Measurements from ENCODE around the gene LMO7. TPM values are rescaled to one million over a fixed set of nuclear protein-coding genes. Genes with fewer than 3 reads are reported as not detected.

LMO7 gene
- total and polyA plus RNA-seq, 2 of the 8 experiments (the other 6 are each of a cell fraction or from before 2014, with no cell fraction given), result 8.1 to 28.3 TPM

DNA sequence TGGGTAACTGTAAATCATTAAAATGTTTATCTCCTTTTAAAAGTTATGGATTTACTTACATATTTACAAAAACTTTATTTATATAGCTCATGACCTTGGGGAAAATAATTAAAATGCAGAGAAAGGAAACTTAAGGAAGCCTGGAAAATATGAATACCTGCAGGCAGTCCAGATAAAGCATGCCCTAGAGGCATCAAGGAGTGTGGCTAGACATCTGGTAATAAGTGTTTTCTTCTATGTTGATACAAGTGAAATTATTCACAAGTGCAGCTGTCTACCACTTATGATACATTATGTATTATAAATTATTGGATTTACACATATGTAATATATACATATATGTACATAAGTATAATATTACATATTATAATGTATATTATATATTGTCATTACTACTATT lies 207.9 kb downstream of the LMO7 start (continued):
- TF ChIP-seq, protein P1, sequence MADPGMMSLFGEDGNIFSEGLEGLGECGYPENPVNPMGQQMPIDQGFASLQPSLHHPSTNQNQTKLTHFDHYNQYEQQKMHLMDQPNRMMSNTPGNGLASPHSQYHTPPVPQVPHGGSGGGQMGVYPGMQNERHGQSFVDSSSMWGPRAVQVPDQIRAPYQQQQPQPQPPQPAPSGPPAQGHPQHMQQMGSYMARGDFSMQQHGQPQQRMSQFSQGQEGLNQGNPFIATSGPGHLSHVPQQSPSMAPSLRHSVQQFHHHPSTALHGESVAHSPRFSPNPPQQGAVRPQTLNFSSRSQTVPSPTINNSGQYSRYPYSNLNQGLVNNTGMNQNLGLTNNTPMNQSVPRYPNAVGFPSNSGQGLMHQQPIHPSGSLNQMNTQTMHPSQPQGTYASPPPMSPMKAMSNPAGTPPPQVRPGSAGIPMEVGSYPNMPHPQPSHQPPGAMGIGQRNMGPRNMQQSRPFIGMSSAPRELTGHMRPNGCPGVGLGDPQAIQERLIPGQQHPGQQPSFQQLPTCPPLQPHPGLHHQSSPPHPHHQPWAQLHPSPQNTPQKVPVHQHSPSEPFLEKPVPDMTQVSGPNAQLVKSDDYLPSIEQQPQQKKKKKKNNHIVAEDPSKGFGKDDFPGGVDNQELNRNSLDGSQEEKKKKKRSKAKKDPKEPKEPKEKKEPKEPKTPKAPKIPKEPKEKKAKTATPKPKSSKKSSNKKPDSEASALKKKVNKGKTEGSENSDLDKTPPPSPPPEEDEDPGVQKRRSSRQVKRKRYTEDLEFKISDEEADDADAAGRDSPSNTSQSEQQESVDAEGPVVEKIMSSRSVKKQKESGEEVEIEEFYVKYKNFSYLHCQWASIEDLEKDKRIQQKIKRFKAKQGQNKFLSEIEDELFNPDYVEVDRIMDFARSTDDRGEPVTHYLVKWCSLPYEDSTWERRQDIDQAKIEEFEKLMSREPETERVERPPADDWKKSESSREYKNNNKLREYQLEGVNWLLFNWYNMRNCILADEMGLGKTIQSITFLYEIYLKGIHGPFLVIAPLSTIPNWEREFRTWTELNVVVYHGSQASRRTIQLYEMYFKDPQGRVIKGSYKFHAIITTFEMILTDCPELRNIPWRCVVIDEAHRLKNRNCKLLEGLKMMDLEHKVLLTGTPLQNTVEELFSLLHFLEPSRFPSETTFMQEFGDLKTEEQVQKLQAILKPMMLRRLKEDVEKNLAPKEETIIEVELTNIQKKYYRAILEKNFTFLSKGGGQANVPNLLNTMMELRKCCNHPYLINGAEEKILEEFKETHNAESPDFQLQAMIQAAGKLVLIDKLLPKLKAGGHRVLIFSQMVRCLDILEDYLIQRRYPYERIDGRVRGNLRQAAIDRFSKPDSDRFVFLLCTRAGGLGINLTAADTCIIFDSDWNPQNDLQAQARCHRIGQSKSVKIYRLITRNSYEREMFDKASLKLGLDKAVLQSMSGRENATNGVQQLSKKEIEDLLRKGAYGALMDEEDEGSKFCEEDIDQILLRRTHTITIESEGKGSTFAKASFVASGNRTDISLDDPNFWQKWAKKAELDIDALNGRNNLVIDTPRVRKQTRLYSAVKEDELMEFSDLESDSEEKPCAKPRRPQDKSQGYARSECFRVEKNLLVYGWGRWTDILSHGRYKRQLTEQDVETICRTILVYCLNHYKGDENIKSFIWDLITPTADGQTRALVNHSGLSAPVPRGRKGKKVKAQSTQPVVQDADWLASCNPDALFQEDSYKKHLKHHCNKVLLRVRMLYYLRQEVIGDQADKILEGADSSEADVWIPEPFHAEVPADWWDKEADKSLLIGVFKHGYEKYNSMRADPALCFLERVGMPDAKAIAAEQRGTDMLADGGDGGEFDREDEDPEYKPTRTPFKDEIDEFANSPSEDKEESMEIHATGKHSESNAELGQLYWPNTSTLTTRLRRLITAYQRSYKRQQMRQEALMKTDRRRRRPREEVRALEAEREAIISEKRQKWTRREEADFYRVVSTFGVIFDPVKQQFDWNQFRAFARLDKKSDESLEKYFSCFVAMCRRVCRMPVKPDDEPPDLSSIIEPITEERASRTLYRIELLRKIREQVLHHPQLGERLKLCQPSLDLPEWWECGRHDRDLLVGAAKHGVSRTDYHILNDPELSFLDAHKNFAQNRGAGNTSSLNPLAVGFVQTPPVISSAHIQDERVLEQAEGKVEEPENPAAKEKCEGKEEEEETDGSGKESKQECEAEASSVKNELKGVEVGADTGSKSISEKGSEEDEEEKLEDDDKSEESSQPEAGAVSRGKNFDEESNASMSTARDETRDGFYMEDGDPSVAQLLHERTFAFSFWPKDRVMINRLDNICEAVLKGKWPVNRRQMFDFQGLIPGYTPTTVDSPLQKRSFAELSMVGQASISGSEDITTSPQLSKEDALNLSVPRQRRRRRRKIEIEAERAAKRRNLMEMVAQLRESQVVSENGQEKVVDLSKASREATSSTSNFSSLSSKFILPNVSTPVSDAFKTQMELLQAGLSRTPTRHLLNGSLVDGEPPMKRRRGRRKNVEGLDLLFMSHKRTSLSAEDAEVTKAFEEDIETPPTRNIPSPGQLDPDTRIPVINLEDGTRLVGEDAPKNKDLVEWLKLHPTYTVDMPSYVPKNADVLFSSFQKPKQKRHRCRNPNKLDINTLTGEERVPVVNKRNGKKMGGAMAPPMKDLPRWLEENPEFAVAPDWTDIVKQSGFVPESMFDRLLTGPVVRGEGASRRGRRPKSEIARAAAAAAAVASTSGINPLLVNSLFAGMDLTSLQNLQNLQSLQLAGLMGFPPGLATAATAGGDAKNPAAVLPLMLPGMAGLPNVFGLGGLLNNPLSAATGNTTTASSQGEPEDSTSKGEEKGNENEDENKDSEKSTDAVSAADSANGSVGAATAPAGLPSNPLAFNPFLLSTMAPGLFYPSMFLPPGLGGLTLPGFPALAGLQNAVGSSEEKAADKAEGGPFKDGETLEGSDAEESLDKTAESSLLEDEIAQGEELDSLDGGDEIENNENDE (IDR thresholded peaks at IDR 0.05; ENCODE audit: insufficient replicate concordance, low read length), result no peak
- no peak for TF ChIP-seq JUN (IDR thresholded peaks at IDR 0.05; ENCODE audit: low read depth, low read length)
- TF ChIP-seq GTF2F1 (IDR thresholded peaks at IDR 0.05; ENCODE audit: borderline replicate concordance, low read depth, low read length), result no peak
- no peak for TF ChIP-seq KDM1A (IDR thresholded peaks at IDR 0.05; ENCODE audit: borderline replicate concordance, low read length)
- TF ChIP-seq SP1 (IDR thresholded peaks at IDR 0.05; ENCODE audit: low read depth, low read length), result no peak
- TF ChIP-seq RFX5 (IDR thresholded peaks at IDR 0.05; ENCODE audit: borderline replicate concordance, low read depth, low read length), result no peak
- TF ChIP-seq SUZ12 (IDR thresholded peaks at IDR 0.05; ENCODE audit: low read length), result no peak
- TF ChIP-seq SP4 (IDR thresholded peaks at IDR 0.05; ENCODE audit: low read length), result no peak
- TF ChIP-seq POU5F1 (IDR thresholded peaks at IDR 0.05; ENCODE audit: low read depth, low read length), result no peak
- TF ChIP-seq MAFK (IDR thresholded peaks at IDR 0.05; ENCODE audit: low read depth, low read length), result no peak
